Nephron progenitor cell (in vitro differentiated cells): ENCODE measurements around the gene POU6F1.

Source experiments
- DNase-seq: peaks from one replicate; pipeline ENCODE4 v3.0.0; 2021
- H3K27ac Mint-ChIP-seq: 2 replicates; pipeline ENCODE4 v1.8.0; 2021; ENCODE audit warnings: mild to moderate bottlenecking, moderate library complexity, mixed read lengths
- H3K27me3 Mint-ChIP-seq: 2 replicates; pipeline ENCODE4 v1.8.0; 2021; ENCODE audit warnings: mild to moderate bottlenecking, low read depth, mixed read lengths; ENCODE audit not compliant: poor library complexity
- H3K36me3 Mint-ChIP-seq: 2 replicates; pipeline ENCODE4 v1.8.0; 2021; ENCODE audit warnings: low read depth, mixed read lengths
- H3K4me1 Mint-ChIP-seq: 2 replicates; pipeline ENCODE4 v1.8.0; 2021; ENCODE audit warnings: mixed read lengths
- H3K4me3 Mint-ChIP-seq: 2 replicates; pipeline ENCODE4 v1.8.0; 2021; ENCODE audit warnings: mild to moderate bottlenecking, moderate library complexity, mixed read lengths
- H3K9me3 Mint-ChIP-seq: 2 replicates; pipeline ENCODE4 v1.8.0; 2021; ENCODE audit warnings: mild to moderate bottlenecking, moderate library complexity, mixed read lengths
- CTCF ChIP-seq: fragments of 200-600 bp; sonication (generic); IDR thresholded peaks from 2 replicates; pipeline ENCODE4 v1.5.0; 2021; ENCODE audit warnings: antibody characterized with exemption

The POU6F1 gene

GRCh38 chr12:51244269-51244668 lies 26.4 kb upstream of the POU6F1 start:
- peaks cover 29% of the 10 kb centered on the region for H3K36me3 Mint-ChIP-seq
- no peak overlapping the region for H3K27ac Mint-ChIP-seq
- H3K9me3 Mint-ChIP-seq = no peaks in the 10 kb centered on the region
- no peak for DNase-seq
- H3K4me1 Mint-ChIP-seq = peaks cover 45% of the 10 kb centered on the region
- H3K4me3 Mint-ChIP-seq = no peak overlapping the region
- H3K27me3 Mint-ChIP-seq = no peaks in the 10 kb centered on the region
- no peak for TF ChIP-seq CTCF

GRCh38 chr12:51242876-51243275 lies 25.0 kb upstream of the POU6F1 start:
- H3K27me3 Mint-ChIP-seq = no peaks in the 10 kb centered on the region
- DNase-seq = no peak
- H3K27ac Mint-ChIP-seq = peak overlapping the region; percentile 35
- H3K36me3 Mint-ChIP-seq = peaks cover 29% of the 10 kb centered on the region
- no peak overlapping the region for H3K4me3 Mint-ChIP-seq
- no peaks in the 10 kb centered on the region for H3K9me3 Mint-ChIP-seq
- no peak for TF ChIP-seq CTCF
- H3K4me1 Mint-ChIP-seq = peaks cover 46% of the 10 kb centered on the region

GRCh38 chr12:51242120-51242519 lies 24.3 kb upstream of the POU6F1 start:
- Mint-ChIP-seq H3K4me1 (peaks cover 40% of the 10 kb centered on the region), H3K27ac (no peak overlapping the region), H3K4me3 (no peak overlapping the region), H3K9me3 (no peaks in the 10 kb centered on the region), H3K36me3 (peaks cover 29% of the 10 kb centered on the region), H3K27me3 (no peaks in the 10 kb centered on the region)
- DNase-seq = no peak
- no peak for TF ChIP-seq CTCF

- Mint-ChIP-seq H3K4me1 (peaks cover 28% of the 10 kb centered on the region), H3K4me3 (no peak overlapping the region), H3K27me3 (no peaks in the 10 kb centered on the region), H3K9me3 (no peaks in the 10 kb centered on the region), H3K27ac (no peak overlapping the region), H3K36me3 (peaks cover 29% of the 10 kb centered on the region)
- no peak for DNase-seq
- no peak for TF ChIP-seq CTCF
These were observed 23.1 kb upstream of the POU6F1 start for GRCh38 chr12:51240971-51241370.

GRCh38 chr12:51238510-51239334 lies 20.9 kb upstream of the POU6F1 start, which contains the start of gene DAZAP2:
TSS of gene DAZAP2 (plus strand) at chr12:51238826. CDS start at chr12:51238908, 82 bp downstream.
- Mint-ChIP-seq H3K9me3 (no peaks in the 10 kb centered on the region), H3K27me3 (peaks cover 9% of the 10 kb centered on the region), H3K4me1 (peaks cover 22% of the 10 kb centered on the region), H3K27ac (peak within 1 kb of the TSS; percentile 100), H3K4me3 (peak within 1 kb of the TSS; percentile 95), H3K36me3 (peaks cover 20% of the 10 kb centered on the region)
- TF ChIP-seq CTCF = no peak
- peak; percentile 98 for DNase-seq

- no peak for TF ChIP-seq CTCF
- peaks cover 18% of the 10 kb centered on the region for H3K36me3 Mint-ChIP-seq
- H3K9me3 Mint-ChIP-seq = no peaks in the 10 kb centered on the region
- peak overlapping the region; percentile 100 for H3K27ac Mint-ChIP-seq
- H3K4me1 Mint-ChIP-seq = peaks cover 22% of the 10 kb centered on the region
- no peak for DNase-seq
- H3K27me3 Mint-ChIP-seq = peaks cover 12% of the 10 kb centered on the region
- H3K4me3 Mint-ChIP-seq = peak overlapping the region; percentile 95
These were observed 20.2 kb upstream of the POU6F1 start for GRCh38 chr12:51238037-51238509.
